Natural killer cell treated with Interleukin-12 subunit alpha and Interleukin-12 subunit beta and Interleukin-15 and Interleukin-18, amount 100 ng/mL, for 72 hours (primary cell): Measurements from ENCODE around the gene EVA1C. TPM values are rescaled to one million over a fixed set of nuclear protein-coding genes. Genes with fewer than 3 reads are reported as not detected.

Source experiments
- ATAC-seq, 2 donors: fragments of 150-1000 bp; cut with Tn5 transposase in 1 of 2; sonication (Bioruptor Pico), chemical (Tn5 transposase) in 1 of 2; 2 replicates each; pipeline ENCODE4 v1.10.0; 2021
- DNase-seq: peaks from one replicate; pipeline ENCODE4 v3.0.0; 2022; ENCODE audit warnings: low spot score
- H3K27ac Mint-ChIP-seq, 2 donors: 1 replicate in 1 of 2; 2 replicates in 1 of 2; pipeline ENCODE4 v1.8.0; 2022; ENCODE audit warnings: mixed read lengths in 2 of 2, mild to moderate bottlenecking in 1 of 2, moderate library complexity in 1 of 2
- H3K27me3 Mint-ChIP-seq, 2 donors: 1 replicate in 1 of 2; 2 replicates in 1 of 2; pipeline ENCODE4 v1.8.0; 2022; ENCODE audit warnings: mixed read lengths in 2 of 2
- H3K36me3 Mint-ChIP-seq: one replicate; pipeline ENCODE4 v1.8.0; 2022; ENCODE audit warnings: mixed read lengths
- H3K4me1 Mint-ChIP-seq, 2 donors: 1 replicate in 1 of 2; 2 replicates in 1 of 2; pipeline ENCODE4 v1.8.0; 2022; ENCODE audit warnings: low read depth in 2 of 2, mixed read lengths in 2 of 2, mild to moderate bottlenecking in 1 of 2
- H3K4me3 Mint-ChIP-seq: one replicate; pipeline ENCODE4 v1.8.0; 2022; ENCODE audit warnings: mixed read lengths
- H3K9me3 Mint-ChIP-seq: 2 replicates; pipeline ENCODE4 v1.8.0; 2022; ENCODE audit warnings: mixed read lengths
- total RNA-seq, 2 donors: library from RNA; stranded (reverse); gene quantifications; one replicate each; pipeline ENCODE4 v1.2.3, GENCODE V29; 2022

Gene EVA1C
- total RNA-seq, 2 donors from 2014 or later: 1.2 to 4.7 TPM

- no peak overlapping the region for H3K27ac Mint-ChIP-seq
Measured at GRCh38 chr21:32403201-32403777, 9.2 kb upstream of the EVA1C start.

GRCh38 chr21:32406405-32406804 lies 6.1 kb upstream of the EVA1C start:
- no peaks in the 10 kb centered on the region for H3K9me3 Mint-ChIP-seq
- H3K27ac Mint-ChIP-seq: no peak overlapping the region
- H3K36me3 Mint-ChIP-seq: no peaks in the 10 kb centered on the region
- H3K27me3 Mint-ChIP-seq: no peaks in the 10 kb centered on the region
- ATAC-seq: no peak
- no peak for DNase-seq
- peaks cover 28 to 34% of the 10 kb centered on the region in 2 donors for H3K4me1 Mint-ChIP-seq
- H3K4me3 Mint-ChIP-seq: no peak overlapping the region

More at GRCh38 chr21:32403201-32403777, 9.2 kb upstream of the EVA1C start:
- peaks cover 11 to 18% of the 10 kb centered on the region in 2 donors for H3K4me1 Mint-ChIP-seq
- no peaks in the 10 kb centered on the region for H3K36me3 Mint-ChIP-seq
- no peak overlapping the region for H3K4me3 Mint-ChIP-seq
- H3K27me3 Mint-ChIP-seq: peaks cover 4 to 14% of the 10 kb centered on the region in 2 donors
- DNase-seq: peak; percentile 76
- no peaks in the 10 kb centered on the region for H3K9me3 Mint-ChIP-seq
- ATAC-seq: peak; percentile 70 to 73

GRCh38 chr21:32410291-32410690 lies 2.2 kb upstream of the EVA1C start:
- no peak overlapping the region for H3K27ac Mint-ChIP-seq

GRCh38 chr21:32410916-32411315 lies 1.6 kb upstream of the EVA1C start:
- DNase-seq: no peak
- no peak for ATAC-seq
- Mint-ChIP-seq H3K36me3 (no peaks in the 10 kb centered on the region), H3K27ac (peak overlapping the region; percentile 84 to 86), H3K4me3 (peak overlapping the region; percentile 93), H3K9me3 (no peaks in the 10 kb centered on the region), H3K27me3 (no peaks in the 10 kb centered on the region), H3K4me1 (peaks cover 38 to 42% of the 10 kb centered on the region in 2 donors)

More at GRCh38 chr21:32410291-32410690, 2.2 kb upstream of the EVA1C start:
- Mint-ChIP-seq H3K4me1 (peaks cover 38 to 42% of the 10 kb centered on the region in 2 donors), H3K4me3 (no peak overlapping the region), H3K36me3 (no peaks in the 10 kb centered on the region), H3K9me3 (no peaks in the 10 kb centered on the region), H3K27me3 (no peaks in the 10 kb centered on the region)
- no peak for ATAC-seq
- no peak for DNase-seq

- Mint-ChIP-seq H3K27ac (peak overlapping the region; percentile 84 to 86), H3K27me3 (no peaks in the 10 kb centered on the region), H3K4me1 (peaks cover 38 to 42% of the 10 kb centered on the region in 2 donors), H3K36me3 (no peaks in the 10 kb centered on the region), H3K4me3 (peak overlapping the region; percentile 93), H3K9me3 (no peaks in the 10 kb centered on the region)
- DNase-seq (peak; percentile 75), ATAC-seq (peak; percentile 80 to 84)
Measured at GRCh38 chr21:32411350-32412161, 950 bp upstream of the EVA1C start.

GRCh38 chr21:32413015-32413504 lies 554 bp downstream of the EVA1C start:
- H3K4me3 Mint-ChIP-seq: peak overlapping the region; percentile 89
- DNase-seq (no peak), ATAC-seq (no peak)
- no peaks in the 10 kb centered on the region for H3K9me3 Mint-ChIP-seq
- H3K36me3 Mint-ChIP-seq: no peaks in the 10 kb centered on the region
- H3K4me1 Mint-ChIP-seq: peaks cover 35 to 36% of the 10 kb centered on the region in 2 donors
- no peaks in the 10 kb centered on the region for H3K27me3 Mint-ChIP-seq
- H3K27ac Mint-ChIP-seq: peak overlapping the region; percentile 19 to 54

GRCh38 chr21:32413697-32414578 lies 1.4 kb downstream of the EVA1C start:
- no peak for ATAC-seq
- no peak overlapping the region for H3K27ac Mint-ChIP-seq
- peak overlapping the region; percentile 89 for H3K4me3 Mint-ChIP-seq
- no peaks in the 10 kb centered on the region for H3K9me3 Mint-ChIP-seq
- DNase-seq: no peak
- no peaks in the 10 kb centered on the region for H3K27me3 Mint-ChIP-seq
- peaks cover 28 to 29% of the 10 kb centered on the region in 2 donors for H3K4me1 Mint-ChIP-seq
- no peaks in the 10 kb centered on the region for H3K36me3 Mint-ChIP-seq

- H3K27ac Mint-ChIP-seq: no peak overlapping the region
Measured at GRCh38 chr21:32414579-32415358, 2.3 kb downstream of the EVA1C start.

GRCh38 chr21:32415451-32416398 lies 3.2 kb downstream of the EVA1C start:
- Mint-ChIP-seq H3K4me1 (peaks cover 23% of the 10 kb centered on the region in 2 donors), H3K27ac (no peak overlapping the region), H3K36me3 (no peaks in the 10 kb centered on the region), H3K9me3 (no peaks in the 10 kb centered on the region), H3K27me3 (no peaks in the 10 kb centered on the region), H3K4me3 (no peak overlapping the region)
- ATAC-seq (no peak), DNase-seq (no peak)

More at GRCh38 chr21:32414579-32415358, 2.3 kb downstream of the EVA1C start:
- Mint-ChIP-seq H3K36me3 (no peaks in the 10 kb centered on the region), H3K4me3 (no peak overlapping the region), H3K9me3 (no peaks in the 10 kb centered on the region), H3K27me3 (no peaks in the 10 kb centered on the region), H3K4me1 (peaks cover 28 to 29% of the 10 kb centered on the region in 2 donors)
- ATAC-seq: no peak
- DNase-seq: no peak

GRCh38 chr21:32418146-32418545 lies 5.6 kb downstream of the EVA1C start:
- no peaks in the 10 kb centered on the region for H3K36me3 Mint-ChIP-seq
- DNase-seq (no peak), ATAC-seq (no peak)
- H3K27me3 Mint-ChIP-seq: no peaks in the 10 kb centered on the region
- H3K9me3 Mint-ChIP-seq: no peaks in the 10 kb centered on the region
- H3K4me1 Mint-ChIP-seq: peaks cover 6 to 10% of the 10 kb centered on the region in 2 donors
- H3K27ac Mint-ChIP-seq: no peak overlapping the region
- no peak overlapping the region for H3K4me3 Mint-ChIP-seq

GRCh38 chr21:32422064-32422463 lies 9.6 kb downstream of the EVA1C start:
- Mint-ChIP-seq H3K4me3 (no peak overlapping the region), H3K27ac (no peak overlapping the region), H3K4me1 (peaks cover 0 to 2% of the 10 kb centered on the region in 2 donors), H3K9me3 (no peaks in the 10 kb centered on the region), H3K36me3 (no peaks in the 10 kb centered on the region), H3K27me3 (no peaks in the 10 kb centered on the region)
- ATAC-seq (no peak), DNase-seq (no peak)
